ENCODE measurements around the gene PAPSS2. TPM values are rescaled to one million over a fixed set of nuclear protein-coding genes. Genes with fewer than 3 reads are reported as not detected.
A peak's percentile ranks its signal among the peaks of the same experiment; 100 is the strongest.
"Not testable (repeated sequence)": the region's sequence is repeated elsewhere in the genome, so short reads cannot be mapped to it uniquely, and the experiment has no call there.

PAPSS2 gene
- total RNA-seq, 4 donors from 2014 or later: 17.3 to 117 (median 88.4) TPM

GRCh38 chr10:87740254-87740655 is 80.6 kb downstream of the PAPSS2 start:
- H3K9me3 ChIP-seq: no peaks in the 10 kb centered on the region
- TF ChIP-seq POLR2AphosphoS5 (IDR thresholded peaks at IDR 0.05) (peak in 2 of 3 donors; percentile 24 to 66), EP300 (IDR thresholded peaks at IDR 0.05; ENCODE audit: low read depth) (no peak), POLR2A (IDR thresholded peaks at IDR 0.05) (no peak), CTCF (IDR thresholded peaks at IDR 0.05) (no peak)
- in situ Hi-C loops (cut with MboI; ENCODE audit: low pct_ligation_motif_present in 1 of 4, low pct_unique_long_range_greater_than_20kb in 1 of 4, low sequenced_read_pairs in 3 of 4) (loop anchor here (25.0 kb wide), 1 partner anchor 203 kb away; no protein-coding TSS in a partner anchor), intact Hi-C loops (cut with DNase I; ENCODE audit: low total_unique reads) (loop anchor here (10.0 kb wide), 1 partner anchor 85 kb away; the partner anchor contains the start of gene PAPSS2)
- H3K27ac ChIP-seq: no peak overlapping the region
- no peaks in the 10 kb centered on the region for H3K36me3 ChIP-seq
- H3K4me1 ChIP-seq: no peaks in the 10 kb centered on the region
- H3K27me3 ChIP-seq: no peaks in the 10 kb centered on the region
- no peak overlapping the region for H3K4me3 ChIP-seq
- DNase-seq: no peak

DNA sequence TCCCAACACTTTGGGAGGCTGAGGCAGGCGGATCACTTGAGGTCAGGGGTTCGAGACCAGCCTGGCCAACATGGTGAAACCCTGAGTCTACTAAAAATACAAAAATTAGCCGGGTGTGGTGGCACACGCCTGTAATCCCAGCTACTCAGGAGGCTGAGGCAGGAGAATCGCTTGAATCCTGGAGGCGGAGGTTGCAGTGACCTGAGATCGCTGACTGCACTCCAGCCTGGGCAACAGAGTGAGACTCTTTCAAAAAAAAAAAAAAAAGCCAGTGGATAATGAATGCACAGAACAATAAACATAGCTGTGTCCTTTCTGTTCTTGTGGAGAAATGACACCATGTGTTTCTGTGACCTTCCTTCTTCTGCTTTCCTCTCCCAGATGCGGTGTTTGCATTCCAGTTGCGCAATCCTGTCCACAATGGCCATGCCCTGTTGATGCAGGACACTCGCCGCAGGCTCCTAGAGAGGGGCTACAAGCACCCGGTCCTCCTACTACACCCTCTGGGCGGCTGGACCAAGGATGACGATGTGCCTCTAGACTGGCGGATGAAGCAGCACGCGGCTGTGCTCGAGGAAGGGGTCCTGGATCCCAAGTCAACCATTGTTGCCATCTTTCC is 83.4 kb downstream of the PAPSS2 start:
- not testable (repeated sequence) for H3K9me3 ChIP-seq, H3K36me3 ChIP-seq, H3K4me3 ChIP-seq, H3K4me1 ChIP-seq, H3K27me3 ChIP-seq, H3K27ac ChIP-seq
- in situ Hi-C loops (cut with MboI; ENCODE audit: low pct_ligation_motif_present in 1 of 4, low pct_unique_long_range_greater_than_20kb in 1 of 4, low sequenced_read_pairs in 3 of 4) (loop anchor here (25.0 kb wide), 1 partner anchor 206 kb away; no protein-coding TSS in a partner anchor), intact Hi-C loops (cut with DNase I; ENCODE audit: low total_unique reads) (loop anchor here (10.0 kb wide), 1 partner anchor 88 kb away; the partner anchor contains the start of gene PAPSS2)
- WGBS, 2 donors (ENCODE audit: low coverage in 1 of 2): 92% methylated on average over 17 of the region's 18 CpGs; no CpG with 5 or more reads in 1 of the 2 donors
- DNase-seq: peak; percentile 14

- WGBS, 2 donors (ENCODE audit: low coverage in 1 of 2): 93% methylated on average over 2 of the region's 2 CpGs; no CpG with 5 or more reads in 1 of the 2 donors
- DNase-seq: no peak
These were observed 84.9 kb downstream of the PAPSS2 start for GRCh38 chr10:87744606-87745005.

DNA sequence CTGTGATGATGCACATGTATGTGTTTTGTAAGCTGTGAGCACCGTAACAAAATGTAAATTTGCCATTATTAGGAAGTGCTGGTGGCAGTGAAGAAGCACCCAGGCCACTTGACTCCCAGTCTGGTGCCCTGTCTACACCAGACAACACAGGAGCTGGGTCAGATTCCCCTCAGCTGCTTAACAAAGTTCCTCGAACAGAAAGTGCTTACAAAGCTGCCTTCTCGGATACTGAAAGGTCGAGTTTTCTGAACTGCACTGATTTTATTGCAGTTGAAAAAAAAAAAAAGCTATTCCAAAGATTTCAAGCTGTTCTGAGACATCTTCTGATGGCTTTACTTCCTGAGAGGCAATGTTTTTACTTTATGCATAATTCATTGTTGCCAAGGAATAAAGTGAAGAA is 87.2 kb downstream of the PAPSS2 start:
- TF ChIP-seq CTCF (IDR thresholded peaks at IDR 0.05) (no peak), EP300 (IDR thresholded peaks at IDR 0.05; ENCODE audit: low read depth) (no peak), POLR2AphosphoS5 (IDR thresholded peaks at IDR 0.05) (no peak), POLR2A (IDR thresholded peaks at IDR 0.05) (no peak)
- H3K27me3 ChIP-seq: no peaks in the 10 kb centered on the region
- no peak overlapping the region for H3K4me3 ChIP-seq
- H3K27ac ChIP-seq: no peak overlapping the region
- no peaks in the 10 kb centered on the region for H3K4me1 ChIP-seq
- H3K36me3 ChIP-seq: no peaks in the 10 kb centered on the region
- H3K9me3 ChIP-seq: no peaks in the 10 kb centered on the region
- in situ Hi-C loops (cut with MboI; ENCODE audit: low pct_ligation_motif_present in 1 of 4, low pct_unique_long_range_greater_than_20kb in 1 of 4, low sequenced_read_pairs in 3 of 4): loop anchor here (25.0 kb wide), 1 partner anchor 210 kb away; no protein-coding TSS in a partner anchor
- intact Hi-C loops (cut with DNase I; ENCODE audit: low total_unique reads): loop anchor here (10.0 kb wide), 1 partner anchor 92 kb away; the partner anchor contains the start of gene PAPSS2
- no peak for DNase-seq
- WGBS, 2 donors (ENCODE audit: low coverage in 1 of 2): 49% methylated on average over 4 of the region's 4 CpGs; no CpG with 5 or more reads in 1 of the 2 donors

More at GRCh38 chr10:87744606-87745005, 84.9 kb downstream of the PAPSS2 start:
- Histone ChIP-seq H3K27me3 (no peaks in the 10 kb centered on the region), H3K36me3 (no peaks in the 10 kb centered on the region), H3K9me3 (no peaks in the 10 kb centered on the region), H3K4me1 (no peaks in the 10 kb centered on the region), H3K4me3 (no peak overlapping the region), H3K27ac (no peak overlapping the region)
- intact Hi-C loops (cut with DNase I; ENCODE audit: low total_unique reads) (loop anchor here (10.0 kb wide), 1 partner anchor 90 kb away; the partner anchor contains the start of gene PAPSS2), in situ Hi-C loops (cut with MboI; ENCODE audit: low pct_ligation_motif_present in 1 of 4, low pct_unique_long_range_greater_than_20kb in 1 of 4, low sequenced_read_pairs in 3 of 4) (loop anchor here (25.0 kb wide), 1 partner anchor 207 kb away; no protein-coding TSS in a partner anchor)
- TF ChIP-seq POLR2AphosphoS5 (IDR thresholded peaks at IDR 0.05): no peak
- TF ChIP-seq EP300 (IDR thresholded peaks at IDR 0.05; ENCODE audit: low read depth): no peak
- no peak for TF ChIP-seq POLR2A (IDR thresholded peaks at IDR 0.05)
- no peak for TF ChIP-seq CTCF (IDR thresholded peaks at IDR 0.05)

DNA sequence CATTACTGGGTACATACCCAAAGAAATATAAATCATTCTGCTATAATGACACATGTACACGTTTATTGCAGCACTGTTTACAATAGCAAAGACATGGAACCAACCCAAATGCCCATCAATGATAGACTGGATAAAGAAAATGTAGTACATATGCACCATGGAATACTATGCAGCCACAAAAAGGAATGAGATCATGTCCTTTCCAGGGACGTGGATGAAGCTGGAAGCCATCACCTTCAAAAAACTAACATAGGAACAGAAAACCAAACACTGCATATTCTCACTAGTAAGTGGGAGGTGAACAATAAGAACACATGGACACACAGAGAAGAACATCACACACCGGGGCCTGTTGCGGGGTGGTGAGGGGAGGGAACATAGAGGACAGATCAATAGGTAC is 88.6 kb downstream of the PAPSS2 start:
- 73 to 78% methylated on average over 3 to 4 of the region's 4 CpGs for WGBS, 2 donors (ENCODE audit: low coverage in 1 of 2)
- H3K9me3 ChIP-seq, H3K36me3 ChIP-seq, DNase-seq, H3K27me3 ChIP-seq, H3K4me1 ChIP-seq, H3K27ac ChIP-seq, H3K4me3 ChIP-seq: not testable (repeated sequence)
- in situ Hi-C loops (cut with MboI; ENCODE audit: low pct_ligation_motif_present in 1 of 4, low pct_unique_long_range_greater_than_20kb in 1 of 4, low sequenced_read_pairs in 3 of 4) (loop anchor here (25.0 kb wide), 1 partner anchor 211 kb away; no protein-coding TSS in a partner anchor), intact Hi-C loops (cut with DNase I; ENCODE audit: low total_unique reads) (loop anchor here (10.0 kb wide), 1 partner anchor 93 kb away; the partner anchor contains the start of gene PAPSS2)

Data from transverse colon (tissue), 4 donors.